ENCODE results near the gene ZNF319.
A peak's percentile ranks its signal among the peaks of the same experiment; 100 is the strongest.

ZNF319 gene

DNA sequence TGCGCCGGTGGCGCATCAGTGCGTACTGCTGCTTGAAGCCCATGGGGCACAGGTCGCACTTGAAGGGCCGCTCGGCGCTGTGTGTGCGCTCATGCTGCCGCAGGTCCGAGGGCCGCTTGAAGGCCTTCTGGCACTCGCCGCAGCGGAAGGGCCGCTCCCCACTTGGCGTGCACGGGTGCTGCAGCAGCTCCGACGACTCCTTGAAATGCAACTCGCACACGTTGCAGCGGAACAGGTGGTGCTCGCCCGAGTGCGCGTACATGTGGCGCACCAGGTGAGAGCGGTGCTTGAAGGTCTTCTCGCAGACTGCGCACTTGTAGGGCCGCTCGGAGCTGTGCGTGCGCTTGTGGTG, 3.3 kb downstream of the ZNF319 start:
- no peak overlapping the region for H3K27ac Mint-ChIP-seq
- ATAC-seq (no peak), DNase-seq (no peak)
- peaks cover 62% of the 10 kb centered on the region for H3K4me1 Mint-ChIP-seq
- no peaks in the 10 kb centered on the region for H3K27me3 Mint-ChIP-seq
- H3K4me3 Mint-ChIP-seq, result peak overlapping the region in 1 of 2 donors; percentile 3
- no peaks in the 10 kb centered on the region for H3K9me3 Mint-ChIP-seq

DNA sequence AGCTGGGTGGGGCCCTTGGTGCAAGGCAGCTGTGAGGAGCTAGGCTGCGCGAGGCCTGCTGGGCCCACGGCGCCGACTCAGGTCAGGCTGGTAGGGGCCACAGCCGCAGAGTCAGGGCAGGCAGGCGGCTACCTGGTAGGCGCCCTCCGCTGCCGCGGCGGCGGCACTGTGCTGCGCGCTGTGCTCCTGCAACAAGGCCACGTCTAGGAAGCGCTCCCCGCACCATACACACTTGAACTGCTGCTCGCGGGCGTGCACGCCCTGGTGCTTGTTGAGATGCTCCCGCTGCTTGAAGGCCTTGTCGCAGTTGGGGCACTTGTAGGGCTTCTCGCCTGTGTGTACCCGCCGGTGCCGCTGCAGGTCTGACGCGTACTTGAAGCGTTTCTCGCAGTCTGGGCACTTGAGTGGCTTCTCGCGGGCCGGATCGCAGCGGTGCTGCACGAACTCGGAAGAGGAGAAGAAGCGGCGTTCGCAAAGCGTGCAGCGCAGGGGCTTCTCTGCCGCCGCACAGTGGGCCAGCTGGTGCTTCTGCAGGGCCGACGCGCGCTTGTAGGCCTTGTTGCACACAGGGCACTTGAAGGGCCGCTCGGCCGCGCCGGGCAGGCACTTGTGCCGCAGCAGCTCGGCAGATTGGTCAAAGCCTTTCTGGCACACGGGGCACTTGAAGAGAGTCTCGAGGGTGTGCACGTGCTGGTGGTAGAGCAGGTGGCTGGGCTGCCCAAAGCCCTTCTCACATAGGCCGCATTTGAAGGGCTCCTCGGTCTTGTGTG, 3.9 kb downstream of the ZNF319 start:
- no peak overlapping the region for H3K27ac Mint-ChIP-seq
- H3K27me3 Mint-ChIP-seq, result no peaks in the 10 kb centered on the region
- no peak overlapping the region for H3K4me3 Mint-ChIP-seq
- H3K4me1 Mint-ChIP-seq, result peaks cover 57% of the 10 kb centered on the region
- ATAC-seq (no peak), DNase-seq (no peak)
- H3K9me3 Mint-ChIP-seq, result no peaks in the 10 kb centered on the region

DNA sequence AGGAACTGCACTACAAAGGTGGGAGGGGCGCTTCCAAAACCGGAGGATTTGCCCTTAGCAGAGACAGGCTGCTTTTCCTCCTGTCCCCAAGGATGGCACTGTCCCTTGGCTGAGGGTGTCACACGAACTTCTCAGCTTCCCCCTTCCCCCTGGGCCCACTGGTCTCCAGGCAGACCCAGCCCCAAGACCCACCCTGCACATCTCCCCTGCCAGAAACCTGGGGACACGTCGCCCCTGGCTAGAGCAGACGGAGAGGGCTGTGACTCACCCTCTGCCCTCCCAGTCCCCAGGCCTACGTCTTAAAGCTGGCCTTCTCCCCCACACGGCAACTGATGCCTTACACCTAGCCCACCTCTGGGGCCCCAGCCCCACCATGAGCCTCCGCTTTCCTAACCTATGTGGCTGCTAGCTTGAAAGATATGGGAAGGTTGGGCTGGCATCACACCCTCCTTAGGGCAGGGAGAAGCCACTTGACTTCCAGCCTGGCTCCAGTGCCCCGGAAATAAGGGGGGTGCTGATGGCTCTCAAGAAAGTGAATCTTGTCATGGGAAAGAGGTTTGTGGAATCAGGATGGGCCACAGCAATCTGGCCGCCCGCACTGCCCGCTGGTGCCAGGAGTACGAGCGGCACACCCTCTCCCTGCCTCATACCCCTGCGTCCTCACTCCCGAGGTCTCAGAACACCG, 4.6 kb downstream of the ZNF319 start:
- H3K27ac Mint-ChIP-seq, result peak overlapping the region in 1 of 2 donors; percentile 74
- H3K4me3 Mint-ChIP-seq, result no peak overlapping the region
- no peak for ATAC-seq
- no peaks in the 10 kb centered on the region for H3K27me3 Mint-ChIP-seq
- DNase-seq, result no peak
- H3K9me3 Mint-ChIP-seq, result no peaks in the 10 kb centered on the region
- peaks cover 50% of the 10 kb centered on the region for H3K4me1 Mint-ChIP-seq

DNA sequence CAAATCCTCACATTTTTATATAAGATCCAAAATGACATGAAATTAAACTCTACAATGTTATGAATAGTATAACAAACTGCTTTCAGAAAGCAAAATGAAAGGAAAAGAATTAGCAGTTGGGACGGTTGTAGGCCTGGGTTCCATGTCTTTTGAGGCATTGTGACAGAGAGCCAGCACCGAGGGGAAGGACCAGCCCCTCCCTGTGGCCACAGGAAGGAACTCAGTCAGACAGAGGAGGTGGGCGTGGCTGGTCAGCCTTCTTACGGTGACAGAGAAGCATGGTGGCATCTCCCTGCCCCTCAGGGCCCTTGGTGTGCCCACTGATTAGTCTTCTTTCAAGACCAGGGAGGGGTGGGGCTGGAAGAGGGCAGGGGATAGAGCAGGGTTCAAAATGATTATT, 5.7 kb downstream of the ZNF319 start:
- peak overlapping the region in 1 of 2 donors; percentile 70 for H3K27ac Mint-ChIP-seq
- ATAC-seq, result peak; percentile 29
- no peak overlapping the region for H3K4me3 Mint-ChIP-seq
- peak in 1 of 2 donors; percentile 45 for DNase-seq
- no peaks in the 10 kb centered on the region for H3K9me3 Mint-ChIP-seq
- H3K4me1 Mint-ChIP-seq, result peaks cover 49% of the 10 kb centered on the region
- no peaks in the 10 kb centered on the region for H3K27me3 Mint-ChIP-seq

DNA sequence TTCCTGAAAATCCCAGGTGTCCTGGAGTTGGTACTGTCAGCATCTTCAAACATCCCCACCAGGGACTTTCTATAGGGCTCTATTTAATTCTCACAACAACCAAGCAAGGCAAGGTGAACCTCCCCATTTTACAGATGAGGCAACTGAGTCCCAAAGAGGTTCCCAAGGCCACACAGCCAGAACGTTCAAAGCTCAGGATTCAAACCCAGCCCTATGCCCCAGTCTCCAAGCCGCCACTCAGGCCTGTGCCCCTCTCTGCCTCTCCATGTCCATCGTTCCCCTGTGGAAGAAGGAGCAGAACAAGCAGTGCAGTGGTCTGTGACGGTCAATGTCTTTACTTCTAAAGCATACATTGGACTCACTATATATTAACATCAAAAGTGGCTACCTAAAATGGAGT, 6.1 kb downstream of the ZNF319 start:
- peaks cover 47% of the 10 kb centered on the region for H3K4me1 Mint-ChIP-seq
- H3K4me3 Mint-ChIP-seq, result no peak overlapping the region
- ATAC-seq (no peak), DNase-seq (no peak)
- H3K27me3 Mint-ChIP-seq, result no peaks in the 10 kb centered on the region
- no peak overlapping the region for H3K27ac Mint-ChIP-seq
- no peaks in the 10 kb centered on the region for H3K9me3 Mint-ChIP-seq

DNA sequence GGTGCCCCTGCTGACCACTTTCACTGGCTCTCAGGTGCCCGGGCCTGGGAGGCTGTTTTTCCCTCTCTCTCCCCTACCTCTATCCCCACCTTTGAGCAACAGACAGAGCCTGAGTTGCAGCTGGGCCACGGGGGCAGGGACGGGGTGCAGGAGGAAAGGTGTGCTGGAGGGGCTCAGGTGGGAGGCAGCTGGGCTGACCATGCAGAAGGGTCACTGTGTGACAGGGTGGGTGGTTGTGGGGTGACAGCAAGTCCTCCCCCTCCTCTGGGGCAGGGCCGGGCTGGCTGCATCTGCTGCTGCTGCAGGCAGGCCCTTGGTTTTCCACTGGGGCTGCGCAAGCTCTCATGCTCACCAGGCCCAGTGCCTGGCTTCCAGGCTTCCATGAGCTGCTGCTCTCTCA, 6.6 kb downstream of the ZNF319 start:
- no peak for DNase-seq
- H3K4me3 Mint-ChIP-seq, result no peak overlapping the region
- H3K9me3 Mint-ChIP-seq, result no peaks in the 10 kb centered on the region
- H3K27me3 Mint-ChIP-seq, result no peaks in the 10 kb centered on the region
- no peak overlapping the region for H3K27ac Mint-ChIP-seq
- H3K4me1 Mint-ChIP-seq, result peaks cover 42% of the 10 kb centered on the region
- ATAC-seq, result no peak

DNA sequence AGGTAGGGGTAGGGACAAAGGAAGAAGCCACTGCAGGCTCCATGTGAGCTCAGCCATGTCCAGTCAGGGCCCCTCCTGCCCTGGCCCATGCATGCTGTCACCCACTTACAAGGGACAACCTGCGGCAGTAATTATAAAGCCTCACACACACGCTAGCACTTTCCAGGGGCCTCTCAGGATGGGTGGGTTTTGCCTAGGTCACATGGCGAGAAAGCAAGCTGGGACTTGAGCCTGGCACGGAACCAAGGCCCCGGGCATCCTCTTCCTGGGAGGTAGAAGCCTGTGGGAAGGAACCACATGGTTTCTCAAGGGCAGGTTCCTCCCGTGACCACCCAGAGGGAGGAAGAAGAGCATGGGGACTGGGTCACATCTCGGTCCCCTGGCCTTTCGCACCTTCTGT, 7.0 kb downstream of the ZNF319 start:
- H3K27ac Mint-ChIP-seq, result no peak overlapping the region
- no peak overlapping the region for H3K4me3 Mint-ChIP-seq
- no peaks in the 10 kb centered on the region for H3K27me3 Mint-ChIP-seq
- H3K4me1 Mint-ChIP-seq, result peaks cover 37% of the 10 kb centered on the region
- ATAC-seq (no peak), DNase-seq (no peak)
- no peaks in the 10 kb centered on the region for H3K9me3 Mint-ChIP-seq

DNA sequence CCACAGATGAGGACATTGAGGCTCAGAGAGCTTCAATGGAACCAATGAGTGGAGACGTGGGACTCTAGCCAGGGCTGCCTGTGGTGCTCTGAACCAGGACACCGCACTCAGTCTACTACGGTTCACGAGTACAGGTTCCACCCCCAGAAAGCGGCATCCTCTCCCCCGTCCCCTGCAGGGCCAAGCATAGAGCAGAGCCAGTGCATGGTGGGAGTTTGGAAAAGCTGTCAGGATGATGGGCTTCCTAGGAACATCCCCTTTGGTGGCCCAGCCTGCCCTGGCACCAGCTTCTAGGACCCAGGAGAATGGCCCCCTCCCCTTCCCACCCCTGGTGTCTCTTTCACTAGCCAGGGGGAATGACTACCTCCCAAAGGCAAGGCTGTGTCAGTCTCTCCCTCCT, 8.4 kb downstream of the ZNF319 start:
- ATAC-seq (no peak), DNase-seq (no peak)
- Mint-ChIP-seq H3K27me3 (no peaks in the 10 kb centered on the region), H3K27ac (peak overlapping the region in 1 of 2 donors; percentile 3), H3K4me3 (no peak overlapping the region), H3K4me1 (peaks cover 24% of the 10 kb centered on the region), H3K9me3 (no peaks in the 10 kb centered on the region)

DNA sequence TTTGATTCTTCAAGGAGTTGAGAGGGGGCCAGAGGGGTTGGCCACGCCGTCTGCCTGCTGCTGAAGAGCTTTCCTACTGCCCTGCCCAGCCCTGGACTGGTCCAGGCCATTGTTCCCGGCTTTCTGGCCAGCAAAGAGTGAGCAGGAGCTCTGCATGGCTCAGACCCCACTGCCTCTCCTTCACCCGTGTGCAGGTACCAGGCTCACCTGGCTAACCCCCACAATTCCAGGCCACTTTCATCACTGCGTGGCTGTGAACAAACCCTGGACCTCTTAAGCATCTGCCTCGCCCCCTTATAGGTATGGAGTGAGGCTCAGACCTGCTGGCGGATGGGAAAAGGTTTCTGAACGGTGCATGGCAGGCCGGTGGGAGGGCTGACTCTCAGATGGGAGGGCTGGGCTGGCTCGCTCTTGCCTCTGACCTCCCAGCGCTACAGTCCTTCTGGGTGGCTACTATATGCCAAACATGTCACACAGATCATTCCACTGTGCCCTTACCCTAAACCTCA, 8.9 kb downstream of the ZNF319 start:
- H3K4me3 Mint-ChIP-seq, result no peak overlapping the region
- ATAC-seq (no peak), DNase-seq (no peak)
- H3K27ac Mint-ChIP-seq, result peak overlapping the region in 1 of 2 donors; percentile 80
- H3K9me3 Mint-ChIP-seq, result no peaks in the 10 kb centered on the region
- H3K4me1 Mint-ChIP-seq, result peaks cover 23% of the 10 kb centered on the region
- H3K27me3 Mint-ChIP-seq, result no peaks in the 10 kb centered on the region

DNA sequence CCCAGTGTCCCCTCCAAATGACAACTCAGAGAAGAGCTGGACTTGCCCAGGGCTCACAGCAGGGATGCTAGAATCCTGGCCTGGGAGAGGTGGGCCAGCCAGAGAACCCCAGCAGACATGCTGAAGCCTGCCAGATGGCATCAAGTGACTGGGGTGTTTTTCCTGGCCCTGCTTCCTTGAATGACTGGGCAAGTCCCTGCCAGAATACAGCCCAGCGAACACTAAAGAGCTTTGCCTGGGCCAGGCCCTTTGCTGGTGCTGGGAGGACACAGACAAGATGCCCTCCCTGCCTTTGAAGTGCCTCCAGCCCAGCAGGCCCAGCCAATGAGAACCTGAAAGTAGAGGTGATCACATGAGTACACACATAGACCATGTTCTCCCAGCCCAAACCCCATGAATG, 11.5 kb downstream of the ZNF319 start:
- DNase-seq (no peak), ATAC-seq (no peak)
- Mint-ChIP-seq H3K9me3 (no peaks in the 10 kb centered on the region), H3K4me3 (no peak overlapping the region), H3K4me1 (peaks cover 20% of the 10 kb centered on the region), H3K27ac (no peak overlapping the region), H3K27me3 (no peaks in the 10 kb centered on the region)

DNA sequence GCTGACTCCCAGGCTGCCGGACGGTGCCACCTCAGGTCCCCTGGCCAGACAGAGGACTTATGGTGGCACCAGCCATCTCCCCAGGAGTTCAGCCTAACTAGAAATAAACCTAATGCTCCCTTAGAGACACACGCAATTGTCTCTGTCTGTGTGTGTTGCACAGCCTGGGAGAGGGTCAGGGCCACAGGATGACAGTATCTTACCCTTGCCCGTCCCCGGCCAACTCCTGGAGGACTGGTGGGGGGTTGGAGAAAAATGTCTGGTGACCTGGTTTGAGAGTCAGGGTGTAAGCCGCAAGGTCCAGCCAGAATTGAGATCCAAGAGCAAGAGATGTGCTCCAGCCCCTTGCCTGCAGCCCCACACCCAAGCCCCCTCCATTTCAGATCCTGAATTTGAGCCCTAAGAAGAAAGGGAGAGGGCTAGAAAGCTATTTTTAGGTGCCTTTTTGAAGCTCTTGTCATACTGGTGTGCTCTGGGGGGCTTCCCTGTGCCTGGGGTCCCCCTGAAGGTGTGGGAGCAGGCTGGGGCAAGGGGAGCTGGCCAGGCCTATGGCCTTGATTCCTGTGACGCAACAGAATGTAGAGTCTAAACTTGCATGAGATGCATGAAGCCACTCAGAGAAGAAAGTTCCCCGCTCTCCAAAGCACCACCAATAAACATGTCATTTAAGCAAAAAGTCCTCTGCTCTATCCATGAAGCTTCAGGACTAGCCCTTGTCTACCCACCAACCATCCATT, 12.9 kb downstream of the ZNF319 start:
- Mint-ChIP-seq H3K27me3 (no peaks in the 10 kb centered on the region), H3K4me3 (no peak overlapping the region), H3K27ac (peak overlapping the region in 1 of 2 donors; percentile 72), H3K9me3 (no peaks in the 10 kb centered on the region), H3K4me1 (peaks cover 21% of the 10 kb centered on the region)
- ATAC-seq (no peak), DNase-seq (no peak)

DNA sequence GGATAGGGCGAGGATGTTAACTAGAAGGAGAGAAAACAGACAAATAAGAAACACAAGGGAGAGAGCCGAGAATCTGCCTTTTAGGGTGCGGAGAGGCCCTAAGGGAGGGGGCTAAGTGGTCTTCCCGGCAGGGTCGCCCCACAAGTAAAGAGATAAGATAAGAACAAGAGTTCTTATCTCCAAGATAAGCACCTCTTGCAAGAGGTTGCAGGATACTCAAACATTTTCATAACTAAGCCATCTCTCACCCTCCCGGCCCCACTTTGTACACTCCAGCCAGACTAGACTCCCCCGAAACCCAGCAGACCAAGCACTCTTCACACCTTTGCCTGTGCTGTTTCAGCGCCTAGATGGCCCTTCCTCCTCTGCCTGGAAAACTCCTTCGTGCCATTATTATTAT, 14.3 kb downstream of the ZNF319 start:
- H3K4me1 Mint-ChIP-seq, result peaks cover 21% of the 10 kb centered on the region
- DNase-seq (no peak), ATAC-seq (no peak)
- no peaks in the 10 kb centered on the region for H3K27me3 Mint-ChIP-seq
- no peaks in the 10 kb centered on the region for H3K9me3 Mint-ChIP-seq
- no peak overlapping the region for H3K27ac Mint-ChIP-seq
- H3K4me3 Mint-ChIP-seq, result no peak overlapping the region

DNA sequence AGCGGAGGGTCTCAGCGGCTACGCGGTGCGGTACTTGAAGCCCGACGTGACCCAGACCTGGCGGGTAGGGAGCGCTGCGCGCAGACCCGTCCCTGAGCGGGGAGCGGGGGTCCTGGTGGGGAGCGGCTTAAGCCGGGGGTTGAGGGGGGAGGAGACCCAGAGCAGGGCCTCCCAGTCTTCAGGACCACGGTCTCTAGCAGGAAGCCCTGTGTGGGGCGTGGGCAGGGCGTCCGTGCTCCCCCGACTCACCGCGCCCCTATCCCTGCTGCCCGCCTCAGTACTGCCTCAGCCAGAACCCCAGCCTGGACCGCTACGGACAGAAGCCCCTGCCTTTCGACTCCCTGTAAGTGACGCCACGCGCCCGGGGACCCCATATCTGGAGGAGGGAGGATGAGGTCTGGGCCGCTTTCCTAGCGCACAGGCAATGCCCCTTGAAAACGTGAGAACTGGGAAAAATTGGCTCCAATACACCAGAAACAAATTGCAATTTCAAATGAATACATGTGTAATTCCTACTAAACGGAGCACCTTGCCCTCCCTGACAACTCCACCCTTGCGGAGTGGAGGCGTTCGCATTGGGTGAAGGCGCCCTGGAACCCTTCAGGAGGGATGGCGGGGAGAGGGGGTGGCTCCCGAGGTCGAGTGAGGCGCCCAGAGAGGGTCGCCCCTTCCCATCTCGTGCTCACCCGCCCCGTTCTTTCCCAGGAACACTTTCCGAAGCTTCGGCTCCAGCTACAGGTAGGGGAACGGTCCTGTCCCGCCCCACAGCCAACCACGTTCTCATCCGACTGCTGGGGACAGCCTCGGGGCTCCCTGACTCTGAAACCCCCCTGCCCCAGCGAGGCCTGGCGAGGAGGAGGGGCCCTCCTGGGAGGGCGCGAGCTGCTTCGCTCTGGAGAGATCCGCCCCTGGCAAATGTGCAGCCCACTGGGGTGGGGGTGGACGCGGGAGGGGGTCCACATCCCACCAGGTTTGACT, 15.0 kb downstream of the ZNF319 start:
- no peaks in the 10 kb centered on the region for H3K27me3 Mint-ChIP-seq
- peaks cover 21% of the 10 kb centered on the region for H3K4me1 Mint-ChIP-seq
- H3K9me3 Mint-ChIP-seq, result no peaks in the 10 kb centered on the region
- H3K27ac Mint-ChIP-seq, result peak overlapping the region; percentile 27 to 86
- DNase-seq (no peak), ATAC-seq (peak; percentile 71)
- peak overlapping the region; percentile 95 to 96 for H3K4me3 Mint-ChIP-seq

DNA sequence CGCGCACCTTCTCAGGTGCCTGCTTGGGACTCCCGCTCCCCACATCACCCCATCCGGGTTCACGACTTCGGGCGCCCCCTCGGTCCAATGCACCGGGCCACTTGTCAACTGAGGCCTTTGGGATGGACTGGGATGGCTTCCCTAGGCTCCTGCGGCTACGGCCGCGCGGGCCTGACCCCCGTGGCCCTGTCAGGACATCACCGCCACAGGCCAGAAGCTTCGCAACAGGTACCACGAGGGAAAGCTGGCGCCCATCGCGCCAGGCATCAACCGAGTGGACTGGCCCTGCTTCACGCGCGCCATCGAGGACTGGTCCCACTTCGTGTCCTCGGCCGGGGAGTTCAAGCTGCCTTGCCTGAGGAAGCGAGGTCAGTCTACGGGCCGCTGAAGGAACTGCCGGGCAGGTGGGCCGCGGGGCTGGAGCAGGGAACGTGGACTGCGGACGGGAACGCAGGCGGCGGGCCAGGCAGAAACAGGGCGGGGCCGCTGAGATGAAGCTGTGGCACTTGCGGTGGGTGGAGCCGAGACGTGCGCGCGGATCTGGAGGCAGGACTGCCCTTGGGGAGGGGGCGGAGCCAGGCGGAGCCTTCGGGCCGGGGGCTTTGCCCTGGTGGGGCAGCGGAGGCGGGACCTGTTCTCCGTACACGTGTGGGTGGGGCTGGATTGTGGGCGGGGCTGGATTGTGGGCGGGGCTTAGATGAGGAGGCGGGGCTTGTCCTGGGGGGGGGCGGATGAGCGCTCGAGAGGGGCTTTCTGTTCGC, 15.8 kb downstream of the ZNF319 start:
- Mint-ChIP-seq H3K27me3 (no peaks in the 10 kb centered on the region), H3K4me3 (peak overlapping the region; percentile 95 to 96), H3K27ac (peak overlapping the region; percentile 66 to 86), H3K4me1 (peaks cover 21% of the 10 kb centered on the region), H3K9me3 (no peaks in the 10 kb centered on the region)
- ATAC-seq, result peak; percentile 95
- DNase-seq, result peak; percentile 91 to 94

Data from stimulated activated naive CD8-positive, alpha-beta T cell treated with anti-CD3 and anti-CD28 coated beads, Interleukin-15, amount 100 ng/mL, for 72 hours (primary cell).